ENCODE results near the gene NNMT.

GRCh38 chr11:114285599-114285998, 10.6 kb upstream of the NNMT start:
- no peak for TF ChIP-seq CTCF (IDR thresholded peaks at IDR 0.05)
- no peak for TF ChIP-seq POLR2A (IDR thresholded peaks at IDR 0.05)
